Measurements from ENCODE around the gene ARHGAP21. TPM values are rescaled to one million over a fixed set of nuclear protein-coding genes. Genes with fewer than 3 reads are reported as not detected.
A peak's percentile ranks its signal among the peaks of the same experiment; 100 is the strongest.

The ARHGAP21 gene
- total RNA-seq, 2 experiments from 2014 or later, result 19.7 to 25.9 TPM

GRCh38 chr10:24570658-24571426 lies 152.8 kb downstream of the ARHGAP21 start:
- POLR2A ChIA-PET, result interaction anchor here (0.7 kb wide), 1 partner anchor 130 kb away, joined by 3 read pairs; no protein-coding TSS in a partner anchor
- no peak overlapping the region for H3K27ac Mint-ChIP-seq
- peaks cover 11% of the 10 kb centered on the region for H3K4me1 Mint-ChIP-seq
- H3K9me3 Mint-ChIP-seq (ENCODE audit: low read depth), result no peaks in the 10 kb centered on the region
- CTCF ChIA-PET, result interaction anchor here (0.9 kb wide), 1 partner anchor 14 kb away, joined by 3 read pairs; no protein-coding TSS in a partner anchor
- intact Hi-C loops (cut with DNase I, micrococcal nuclease), result no loop called here
- H3K36me3 Mint-ChIP-seq (ENCODE audit: low read depth), result no peaks in the 10 kb centered on the region
- peaks cover 13% of the 10 kb centered on the region for H3K27me3 Mint-ChIP-seq
- ATAC-seq (no peak), DNase-seq (no peak)
- no peak overlapping the region for H3K4me3 Mint-ChIP-seq

GRCh38 chr10:24569828-24570657 lies 153.6 kb downstream of the ARHGAP21 start:
- intact Hi-C loops (cut with DNase I, micrococcal nuclease), result no loop called here
- no peaks in the 10 kb centered on the region for H3K9me3 Mint-ChIP-seq (ENCODE audit: low read depth)
- H3K4me3 Mint-ChIP-seq, result no peak overlapping the region
- ATAC-seq (no peak), DNase-seq (no peak)
- ChIA-PET CTCF (interaction anchor here (0.7 to 0.9 kb wide), 2 partner anchors 14 to 78 kb away, joined by 3 read pairs; no protein-coding TSS in a partner anchor), POLR2A (no interaction called here)
- H3K27me3 Mint-ChIP-seq, result peaks cover 10% of the 10 kb centered on the region
- no peak overlapping the region for H3K27ac Mint-ChIP-seq
- peaks cover 5% of the 10 kb centered on the region for H3K4me1 Mint-ChIP-seq
- H3K36me3 Mint-ChIP-seq (ENCODE audit: low read depth), result no peaks in the 10 kb centered on the region

- Mint-ChIP-seq H3K27me3 (peaks cover 7% of the 10 kb centered on the region), H3K4me1 (peaks cover 3% of the 10 kb centered on the region), H3K9me3 (ENCODE audit: low read depth) (no peaks in the 10 kb centered on the region), H3K27ac (no peak overlapping the region), H3K4me3 (no peak overlapping the region), H3K36me3 (ENCODE audit: low read depth) (no peaks in the 10 kb centered on the region)
- ChIA-PET CTCF (interaction anchor here (0.6 kb wide), 2 partner anchors 9 to 46 kb away, joined by 3 to 4 read pairs; no protein-coding TSS in a partner anchor), POLR2A (no interaction called here)
- ATAC-seq, result no peak
- intact Hi-C loops (cut with DNase I, micrococcal nuclease), result no loop called here
- no peak for DNase-seq
Measured at GRCh38 chr10:24569330-24569796, 154.3 kb downstream of the ARHGAP21 start.

- Mint-ChIP-seq H3K4me1 (peaks cover 3% of the 10 kb centered on the region), H3K36me3 (ENCODE audit: low read depth) (no peaks in the 10 kb centered on the region), H3K27me3 (peaks cover 7% of the 10 kb centered on the region), H3K9me3 (ENCODE audit: low read depth) (no peaks in the 10 kb centered on the region), H3K27ac (no peak overlapping the region), H3K4me3 (no peak overlapping the region)
- ChIA-PET CTCF (interaction anchor here (0.6 kb wide), 1 partner anchor 107 kb away, joined by 3 read pairs; no protein-coding TSS in a partner anchor), POLR2A (no interaction called here)
- intact Hi-C loops (cut with DNase I, micrococcal nuclease), result no loop called here
- DNase-seq (no peak), ATAC-seq (no peak)
Measured at GRCh38 chr10:24568042-24568441, 155.6 kb downstream of the ARHGAP21 start.

- no peak overlapping the region for H3K4me3 Mint-ChIP-seq
- peaks cover 4% of the 10 kb centered on the region for H3K4me1 Mint-ChIP-seq
- ChIA-PET CTCF (no interaction called here), POLR2A (no interaction called here)
- no peaks in the 10 kb centered on the region for H3K27me3 Mint-ChIP-seq
- no peak overlapping the region for H3K27ac Mint-ChIP-seq
- ATAC-seq (no peak), DNase-seq (no peak)
- H3K9me3 Mint-ChIP-seq (ENCODE audit: low read depth), result no peaks in the 10 kb centered on the region
- intact Hi-C loops (cut with DNase I, micrococcal nuclease), result no loop called here
- no peaks in the 10 kb centered on the region for H3K36me3 Mint-ChIP-seq (ENCODE audit: low read depth)
Measured at GRCh38 chr10:24561453-24561852, 162.2 kb downstream of the ARHGAP21 start.

- ChIA-PET POLR2A (no interaction called here), CTCF (interaction anchor here (0.6 to 2.2 kb wide), 9 partner anchors 14 to 1399 kb away, joined by 3 to 11 read pairs (median 3); no protein-coding TSS in a partner anchor)
- DNase-seq (peak; percentile 56), ATAC-seq (peak; percentile 83)
- Mint-ChIP-seq H3K9me3 (ENCODE audit: low read depth) (no peaks in the 10 kb centered on the region), H3K27me3 (peaks cover 2% of the 10 kb centered on the region), H3K36me3 (ENCODE audit: low read depth) (no peaks in the 10 kb centered on the region), H3K4me1 (peaks cover 4% of the 10 kb centered on the region), H3K4me3 (no peak overlapping the region), H3K27ac (no peak overlapping the region)
- intact Hi-C loops (cut with DNase I, micrococcal nuclease), result loop anchor here in 1 of 2 experiments (2.0 to 5.0 kb wide), 3 partner anchors 38 to 1400 kb away; no protein-coding TSS in a partner anchor
Measured at GRCh38 chr10:24556750-24557742, 166.6 kb downstream of the ARHGAP21 start.

- intact Hi-C loops (cut with DNase I, micrococcal nuclease), result loop anchor here in 1 of 2 experiments (2.0 to 5.0 kb wide), 3 partner anchors 37 to 1399 kb away; no protein-coding TSS in a partner anchor
Measured at GRCh38 chr10:24556126-24556749, 167.4 kb downstream of the ARHGAP21 start.

GRCh38 chr10:24554036-24554435 lies 169.7 kb downstream of the ARHGAP21 start:
- ChIA-PET POLR2A (no interaction called here), CTCF (interaction anchor here (0.5 to 1.2 kb wide), 4 partner anchors 23 to 1427 kb away, joined by 3 to 5 read pairs (median 3); no protein-coding TSS in a partner anchor)
- no peaks in the 10 kb centered on the region for H3K36me3 Mint-ChIP-seq (ENCODE audit: low read depth)
- peaks cover 2% of the 10 kb centered on the region for H3K27me3 Mint-ChIP-seq
- no peaks in the 10 kb centered on the region for H3K9me3 Mint-ChIP-seq (ENCODE audit: low read depth)
- intact Hi-C loops (cut with DNase I, micrococcal nuclease), result no loop called here
- no peak overlapping the region for H3K27ac Mint-ChIP-seq
- no peak overlapping the region for H3K4me3 Mint-ChIP-seq
- DNase-seq (no peak), ATAC-seq (no peak)
- peaks cover 4% of the 10 kb centered on the region for H3K4me1 Mint-ChIP-seq

More at GRCh38 chr10:24556126-24556749, 167.4 kb downstream of the ARHGAP21 start:
- ChIA-PET CTCF (interaction anchor here (0.6 to 2.2 kb wide), 6 partner anchors 10 to 1195 kb away, joined by 3 to 11 read pairs (median 4); no protein-coding TSS in a partner anchor), POLR2A (no interaction called here)
- Mint-ChIP-seq H3K27ac (no peak overlapping the region), H3K4me3 (no peak overlapping the region), H3K36me3 (ENCODE audit: low read depth) (no peaks in the 10 kb centered on the region), H3K4me1 (peaks cover 4% of the 10 kb centered on the region), H3K9me3 (ENCODE audit: low read depth) (no peaks in the 10 kb centered on the region), H3K27me3 (peaks cover 2% of the 10 kb centered on the region)
- DNase-seq (no peak), ATAC-seq (no peak)

- intact Hi-C loops (cut with DNase I, micrococcal nuclease), result no loop called here
- no peak overlapping the region for H3K27ac Mint-ChIP-seq
- peaks cover 4% of the 10 kb centered on the region for H3K4me1 Mint-ChIP-seq
- H3K36me3 Mint-ChIP-seq (ENCODE audit: low read depth), result no peaks in the 10 kb centered on the region
- ATAC-seq, result no peak
- no peak overlapping the region for H3K4me3 Mint-ChIP-seq
- no peak for DNase-seq
- ChIA-PET POLR2A (no interaction called here), CTCF (interaction anchor here (0.6 kb wide), 1 partner anchor 1256 kb away, joined by 3 read pairs; no protein-coding TSS in a partner anchor)
- peaks cover 2% of the 10 kb centered on the region for H3K27me3 Mint-ChIP-seq
- no peaks in the 10 kb centered on the region for H3K9me3 Mint-ChIP-seq (ENCODE audit: low read depth)
Measured at GRCh38 chr10:24553051-24553612, 170.6 kb downstream of the ARHGAP21 start.

Data from activated CD4-positive, alpha-beta T cell treated with anti-CD3 and anti-CD28 coated beads for 36 hours (primary cell).